ENCODE measurements around the gene GORASP1. TPM values are rescaled to one million over a fixed set of nuclear protein-coding genes. Genes with fewer than 3 reads are reported as not detected.

Gene GORASP1
- total RNA-seq, 2 donors from 2014 or later, result 12.9 to 16.6 TPM

DNA sequence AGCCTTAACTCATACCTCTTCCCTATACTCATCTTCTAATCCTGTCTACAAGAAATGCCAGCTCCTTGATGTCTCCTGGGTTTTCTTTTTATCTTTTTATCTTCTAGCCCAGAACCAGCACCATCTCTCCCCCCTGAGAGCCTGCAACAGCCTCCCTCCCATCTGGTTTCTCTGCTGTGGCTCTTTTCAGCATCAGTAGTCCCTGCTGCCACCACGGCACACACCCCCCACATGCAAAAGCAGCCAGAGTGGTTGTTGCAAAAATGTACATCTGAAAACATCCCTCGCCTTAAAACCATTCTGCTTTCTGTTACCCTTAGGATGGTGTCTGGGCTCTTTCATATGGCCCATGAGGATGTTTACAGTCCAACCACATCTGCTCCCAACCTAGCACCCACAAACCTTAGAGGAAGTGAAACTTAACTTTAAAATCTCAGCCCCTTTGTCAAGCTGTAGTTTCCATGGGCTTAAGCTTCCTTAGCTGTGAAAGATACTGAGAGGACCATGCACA, 828 bp upstream of the GORASP1 start:
- no peaks in the 10 kb centered on the region for H3K9me3 Mint-ChIP-seq
- peak overlapping the region; percentile 15 to 20 for H3K27ac Mint-ChIP-seq
- H3K36me3 Mint-ChIP-seq, result no peaks in the 10 kb centered on the region
- peaks cover 17 to 25% of the 10 kb centered on the region in 2 donors for H3K27me3 Mint-ChIP-seq
- peak overlapping the region; percentile 94 for H3K4me3 Mint-ChIP-seq
- H3K4me1 Mint-ChIP-seq (ENCODE audit: low read depth in 2 of 2), result peaks cover 36 to 41% of the 10 kb centered on the region in 2 donors
- DNase-seq (ENCODE audit: low spot score) (peak; percentile 62), ATAC-seq (peak; percentile 75 to 79)

- H3K27me3 Mint-ChIP-seq, result peaks cover 15 to 23% of the 10 kb centered on the region in 2 donors
- peaks cover 36 to 41% of the 10 kb centered on the region in 2 donors for H3K4me1 Mint-ChIP-seq (ENCODE audit: low read depth in 2 of 2)
- no peak overlapping the region for H3K27ac Mint-ChIP-seq
- H3K4me3 Mint-ChIP-seq, result peak overlapping the region; percentile 75
- no peak for DNase-seq (ENCODE audit: low spot score)
- no peaks in the 10 kb centered on the region for H3K9me3 Mint-ChIP-seq
- ATAC-seq, result peak; percentile 8 to 50
- H3K36me3 Mint-ChIP-seq, result no peaks in the 10 kb centered on the region
These were observed 508 bp downstream of the GORASP1 start for GRCh38 chr3:39106851-39107387.

GRCh38 chr3:39106281-39106811, 1.1 kb downstream of the GORASP1 start:
- H3K4me1 Mint-ChIP-seq (ENCODE audit: low read depth in 2 of 2), result peaks cover 36 to 41% of the 10 kb centered on the region in 2 donors

DNA sequence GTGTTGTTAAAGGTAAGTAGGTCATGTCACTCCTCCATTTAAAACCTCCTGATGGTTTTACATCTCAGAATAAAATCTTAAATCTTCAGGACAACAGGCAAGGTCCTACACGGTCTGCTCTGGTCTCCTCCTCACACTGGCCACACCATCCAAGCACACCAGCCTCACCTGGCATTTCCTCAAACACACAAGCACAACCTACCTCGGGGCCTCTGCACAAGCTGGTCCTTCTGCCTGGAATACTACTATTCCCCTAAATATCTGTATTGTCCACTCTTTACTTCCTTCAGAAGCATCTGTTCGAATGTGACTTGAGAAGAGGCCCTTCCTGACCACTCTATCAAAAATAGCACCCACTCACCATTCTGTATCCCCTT, 1.8 kb downstream of the GORASP1 start:
- peaks cover 11 to 16% of the 10 kb centered on the region in 2 donors for H3K27me3 Mint-ChIP-seq
- H3K36me3 Mint-ChIP-seq, result no peaks in the 10 kb centered on the region
- ATAC-seq (no peak), DNase-seq (ENCODE audit: low spot score) (no peak)
- no peaks in the 10 kb centered on the region for H3K9me3 Mint-ChIP-seq
- peak overlapping the region; percentile 75 for H3K4me3 Mint-ChIP-seq
- H3K27ac Mint-ChIP-seq, result peak overlapping the region in 1 of 2 donors; percentile 10
- peaks cover 36 to 41% of the 10 kb centered on the region in 2 donors for H3K4me1 Mint-ChIP-seq (ENCODE audit: low read depth in 2 of 2)

More at GRCh38 chr3:39106281-39106811, 1.1 kb downstream of the GORASP1 start:
- H3K36me3 Mint-ChIP-seq, result no peaks in the 10 kb centered on the region
- peaks cover 11 to 17% of the 10 kb centered on the region in 2 donors for H3K27me3 Mint-ChIP-seq
- H3K4me3 Mint-ChIP-seq, result peak overlapping the region; percentile 75
- ATAC-seq (no peak), DNase-seq (ENCODE audit: low spot score) (no peak)
- H3K9me3 Mint-ChIP-seq, result no peaks in the 10 kb centered on the region
- peak overlapping the region in 1 of 2 donors; percentile 10 for H3K27ac Mint-ChIP-seq

- Mint-ChIP-seq H3K4me3 (peak overlapping the region; percentile 75), H3K36me3 (no peaks in the 10 kb centered on the region), H3K27ac (peak overlapping the region in 1 of 2 donors; percentile 10), H3K9me3 (no peaks in the 10 kb centered on the region), H3K27me3 (peaks cover 11 to 16% of the 10 kb centered on the region in 2 donors), H3K4me1 (ENCODE audit: low read depth in 2 of 2) (peaks cover 36 to 41% of the 10 kb centered on the region in 2 donors)
- DNase-seq (ENCODE audit: low spot score) (no peak), ATAC-seq (no peak)
These were observed 2.3 kb downstream of the GORASP1 start for GRCh38 chr3:39104961-39105686.

DNA sequence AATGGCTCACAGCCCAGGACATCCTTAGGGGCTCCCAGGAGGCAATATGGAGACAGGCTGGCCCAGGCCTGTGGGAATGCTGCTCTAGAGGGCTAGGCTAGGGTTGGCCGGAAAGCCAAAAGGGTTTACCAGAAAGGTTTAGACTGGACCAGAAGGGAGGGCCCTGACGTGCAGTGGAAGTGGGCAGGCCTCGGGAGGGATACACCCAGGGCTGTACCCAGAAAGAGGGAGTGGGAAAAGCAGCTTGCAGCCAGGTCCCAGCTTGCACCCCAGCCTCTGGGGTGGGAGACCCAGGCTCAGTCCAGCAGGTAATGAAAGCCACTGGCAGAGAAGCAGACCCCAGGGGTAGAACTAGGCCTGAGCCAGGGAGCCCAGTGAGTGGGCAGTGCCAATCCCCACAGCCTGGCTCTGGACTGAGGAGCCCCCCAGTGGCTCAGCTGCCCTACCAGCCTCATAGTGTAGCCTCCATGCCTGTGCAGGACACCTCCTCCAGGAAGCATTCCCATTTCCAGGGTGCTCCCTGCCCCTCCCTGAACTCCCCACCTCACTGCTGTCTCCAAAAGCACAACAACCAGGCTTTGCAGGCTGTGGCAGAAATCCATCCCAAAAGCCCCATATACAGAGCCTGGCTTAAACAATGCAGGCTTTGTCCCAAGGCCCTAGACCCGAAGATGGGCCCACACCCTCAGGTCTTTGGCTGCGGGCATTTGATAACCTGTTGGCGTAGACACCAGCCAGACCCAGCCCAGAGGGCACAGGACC, 3.5 kb downstream of the GORASP1 start:
- Mint-ChIP-seq H3K27ac (no peak overlapping the region), H3K27me3 (peaks cover 11 to 12% of the 10 kb centered on the region in 2 donors), H3K9me3 (no peaks in the 10 kb centered on the region), H3K4me1 (ENCODE audit: low read depth in 2 of 2) (peaks cover 31 to 35% of the 10 kb centered on the region in 2 donors), H3K4me3 (no peak overlapping the region), H3K36me3 (no peaks in the 10 kb centered on the region)
- DNase-seq (ENCODE audit: low spot score), result peak; percentile 39
- no peak for ATAC-seq

- no peaks in the 10 kb centered on the region for H3K9me3 Mint-ChIP-seq
- H3K27me3 Mint-ChIP-seq, result peaks cover 11 to 12% of the 10 kb centered on the region in 2 donors
- H3K27ac Mint-ChIP-seq, result no peak overlapping the region
- no peak overlapping the region for H3K4me3 Mint-ChIP-seq
- peaks cover 24 to 28% of the 10 kb centered on the region in 2 donors for H3K4me1 Mint-ChIP-seq (ENCODE audit: low read depth in 2 of 2)
- peak; percentile 13 for DNase-seq (ENCODE audit: low spot score)
- no peaks in the 10 kb centered on the region for H3K36me3 Mint-ChIP-seq
- ATAC-seq, result no peak
These were observed 4.1 kb downstream of the GORASP1 start for GRCh38 chr3:39103324-39103693.

DNA sequence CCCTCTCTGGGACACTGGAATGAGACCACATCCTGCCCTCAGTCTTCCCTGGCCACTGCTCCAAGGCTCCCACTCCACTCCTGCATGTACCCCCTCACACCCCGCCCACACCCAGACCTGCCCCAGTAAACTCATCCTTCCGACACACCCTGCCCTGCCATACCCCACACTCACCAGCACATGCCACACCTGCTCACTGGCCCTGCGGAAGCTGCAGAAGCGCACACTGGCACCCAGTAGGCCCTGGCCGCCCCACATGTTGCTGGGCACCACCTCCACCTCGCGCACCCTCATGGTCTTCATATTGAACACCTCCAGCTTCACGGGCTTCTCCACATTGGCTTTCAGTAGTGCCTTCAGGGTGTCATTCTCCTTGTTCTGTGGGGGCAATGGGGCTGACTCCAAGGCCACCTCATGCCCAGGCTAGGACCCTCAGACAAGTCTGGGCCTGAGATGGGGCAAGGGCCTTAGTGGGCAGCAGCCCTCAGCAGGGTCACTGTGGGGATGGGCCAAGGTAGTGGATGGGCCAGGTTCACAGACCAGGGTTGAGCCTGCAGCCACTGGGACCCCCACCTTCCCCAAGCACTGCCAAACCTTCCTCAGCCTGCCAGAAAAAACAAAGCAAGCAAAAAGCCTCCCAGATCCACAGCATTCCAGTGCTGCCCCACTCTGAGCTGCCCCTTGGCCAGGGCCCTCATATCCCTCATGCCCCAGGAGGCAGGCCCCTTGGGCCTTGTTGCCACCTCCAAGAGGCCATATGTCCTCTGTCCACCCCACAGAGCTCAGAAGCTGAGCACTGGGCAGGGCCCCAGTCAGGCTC, 4.7 kb downstream of the GORASP1 start:
- H3K27ac Mint-ChIP-seq, result no peak overlapping the region
- no peaks in the 10 kb centered on the region for H3K9me3 Mint-ChIP-seq
- peaks cover 18 to 23% of the 10 kb centered on the region in 2 donors for H3K4me1 Mint-ChIP-seq (ENCODE audit: low read depth in 2 of 2)
- peak; percentile 57 for DNase-seq (ENCODE audit: low spot score)
- no peak for ATAC-seq
- peaks cover 11 to 12% of the 10 kb centered on the region in 2 donors for H3K27me3 Mint-ChIP-seq
- no peaks in the 10 kb centered on the region for H3K36me3 Mint-ChIP-seq
- H3K4me3 Mint-ChIP-seq, result no peak overlapping the region

GRCh38 chr3:39101022-39101689, 6.3 kb downstream of the GORASP1 start:
- H3K27ac Mint-ChIP-seq, result no peak overlapping the region
- H3K4me1 Mint-ChIP-seq (ENCODE audit: low read depth in 2 of 2), result peaks cover 9 to 13% of the 10 kb centered on the region in 2 donors
- H3K27me3 Mint-ChIP-seq, result peaks cover 5 to 7% of the 10 kb centered on the region in 2 donors
- DNase-seq (ENCODE audit: low spot score) (peak; percentile 56), ATAC-seq (peak; percentile 59 to 62)
- no peak overlapping the region for H3K4me3 Mint-ChIP-seq
- no peaks in the 10 kb centered on the region for H3K9me3 Mint-ChIP-seq
- H3K36me3 Mint-ChIP-seq, result no peaks in the 10 kb centered on the region

GRCh38 chr3:39100500-39100886, 6.9 kb downstream of the GORASP1 start:
- no peaks in the 10 kb centered on the region for H3K36me3 Mint-ChIP-seq

GRCh38 chr3:39099738-39100499, 7.5 kb downstream of the GORASP1 start:
- H3K4me1 Mint-ChIP-seq (ENCODE audit: low read depth in 2 of 2), result peaks cover 0 to under 1% of the 10 kb centered on the region in 2 donors
- no peaks in the 10 kb centered on the region for H3K9me3 Mint-ChIP-seq
- no peak for DNase-seq (ENCODE audit: low spot score)
- ATAC-seq, result no peak
- H3K27ac Mint-ChIP-seq, result no peak overlapping the region
- H3K4me3 Mint-ChIP-seq, result no peak overlapping the region
- H3K27me3 Mint-ChIP-seq, result no peaks in the 10 kb centered on the region
- no peaks in the 10 kb centered on the region for H3K36me3 Mint-ChIP-seq

More at GRCh38 chr3:39100500-39100886, 6.9 kb downstream of the GORASP1 start:
- Mint-ChIP-seq H3K4me1 (ENCODE audit: low read depth in 2 of 2) (peaks cover 4 to 6% of the 10 kb centered on the region in 2 donors), H3K9me3 (no peaks in the 10 kb centered on the region), H3K27ac (no peak overlapping the region), H3K4me3 (no peak overlapping the region), H3K27me3 (peaks cover 0 to under 1% of the 10 kb centered on the region in 2 donors)
- ATAC-seq (no peak), DNase-seq (ENCODE audit: low spot score) (no peak)

DNA sequence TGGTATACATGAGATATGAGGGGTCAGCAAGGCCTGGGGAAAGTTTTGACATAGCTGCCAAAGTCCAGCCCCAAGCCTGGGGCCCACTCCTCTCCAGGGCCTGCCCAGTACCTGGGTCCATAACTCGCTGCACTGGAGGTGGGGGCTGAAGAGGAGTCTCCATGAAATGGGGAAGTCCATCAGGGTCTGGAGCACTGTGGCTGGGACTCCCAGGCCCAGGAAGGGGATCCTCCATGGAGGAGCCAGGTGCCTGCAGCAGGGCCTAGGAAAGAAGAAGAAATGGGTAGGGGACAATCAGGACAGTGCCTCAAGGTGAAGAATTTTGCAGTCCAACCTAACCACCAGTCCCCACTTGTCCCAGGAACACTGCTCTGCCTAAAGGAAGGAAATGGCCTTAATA, 8.2 kb downstream of the GORASP1 start:
- ATAC-seq, result no peak
- no peak for DNase-seq (ENCODE audit: low spot score)
- H3K4me1 Mint-ChIP-seq (ENCODE audit: low read depth in 2 of 2), result no peaks in the 10 kb centered on the region
- no peak overlapping the region for H3K27ac Mint-ChIP-seq
- H3K4me3 Mint-ChIP-seq, result no peak overlapping the region
- H3K27me3 Mint-ChIP-seq, result no peaks in the 10 kb centered on the region
- no peaks in the 10 kb centered on the region for H3K36me3 Mint-ChIP-seq
- H3K9me3 Mint-ChIP-seq, result no peaks in the 10 kb centered on the region
